HG02642 (cell line): ENCODE measurements around the gene CHN1.

Source experiments
- ATAC-seq: cut with Tn5 transposase; IDR thresholded peaks from one replicate; pipeline ENCODE4 v1.9.1; 2021; ENCODE audit warnings: mild to moderate bottlenecking; ENCODE audit not compliant: unreplicated experiment, poor library complexity

CHN1 gene

DNA sequence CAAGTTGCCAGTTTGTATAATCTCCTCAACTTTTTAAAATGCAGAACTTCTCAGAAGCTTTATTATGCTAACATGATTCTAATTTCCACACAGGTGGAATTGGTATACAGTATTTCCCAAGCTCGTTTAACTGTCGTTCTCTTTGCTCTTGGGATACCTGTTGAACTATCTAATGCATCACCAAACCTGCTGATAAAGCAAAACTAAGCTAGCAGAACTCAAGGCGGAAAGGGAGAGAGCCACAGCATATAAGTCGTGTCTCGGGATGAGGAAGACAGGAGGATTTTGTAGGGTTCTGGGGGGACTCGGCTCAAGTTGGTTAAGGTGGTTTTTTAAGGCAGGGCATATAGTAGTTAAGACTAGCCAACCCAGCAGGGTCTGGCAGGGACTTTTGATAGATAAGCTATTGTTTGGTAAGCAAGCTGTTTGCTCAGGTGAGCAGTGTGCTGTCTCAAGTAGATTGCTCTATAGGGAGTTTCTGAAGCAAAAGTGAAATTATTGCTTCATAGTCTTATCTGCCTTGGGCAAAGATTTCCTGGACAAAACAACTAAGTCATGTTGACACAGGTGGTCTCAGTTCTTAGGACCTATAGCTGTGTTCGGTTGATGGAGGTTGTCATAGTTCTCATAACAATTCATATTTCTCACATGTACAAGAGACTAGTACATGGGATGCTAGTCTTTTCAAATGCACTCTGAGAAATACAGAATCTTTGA is 212.7 kb downstream of the CHN1 start:
- no peak for ATAC-seq

DNA sequence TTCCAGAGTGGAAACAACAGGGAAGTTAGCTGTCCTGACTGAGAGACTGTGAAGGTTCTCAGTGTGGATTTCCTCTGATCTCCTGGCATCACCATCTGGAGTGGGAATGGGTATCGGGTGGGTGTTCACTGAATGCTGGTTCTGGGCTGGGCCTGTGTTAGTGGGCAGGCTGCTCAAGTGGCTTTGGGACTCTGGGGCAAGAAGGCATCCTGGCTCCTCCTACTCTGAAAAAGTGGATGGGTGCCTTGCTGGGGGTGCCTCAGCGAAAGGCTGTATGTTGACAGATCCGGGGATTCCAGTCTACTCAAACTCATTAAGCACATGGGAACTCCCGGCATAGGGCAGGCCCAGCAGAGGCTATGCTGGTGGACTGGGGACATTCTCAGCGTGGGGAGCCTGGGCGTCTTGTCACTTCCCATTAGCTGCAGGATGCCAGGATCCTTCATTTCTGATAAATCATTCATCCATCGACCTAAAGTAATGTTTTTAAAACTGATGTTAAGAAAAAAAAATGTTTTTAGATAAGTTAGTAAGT is 213.4 kb downstream of the CHN1 start:
- no peak for ATAC-seq

DNA sequence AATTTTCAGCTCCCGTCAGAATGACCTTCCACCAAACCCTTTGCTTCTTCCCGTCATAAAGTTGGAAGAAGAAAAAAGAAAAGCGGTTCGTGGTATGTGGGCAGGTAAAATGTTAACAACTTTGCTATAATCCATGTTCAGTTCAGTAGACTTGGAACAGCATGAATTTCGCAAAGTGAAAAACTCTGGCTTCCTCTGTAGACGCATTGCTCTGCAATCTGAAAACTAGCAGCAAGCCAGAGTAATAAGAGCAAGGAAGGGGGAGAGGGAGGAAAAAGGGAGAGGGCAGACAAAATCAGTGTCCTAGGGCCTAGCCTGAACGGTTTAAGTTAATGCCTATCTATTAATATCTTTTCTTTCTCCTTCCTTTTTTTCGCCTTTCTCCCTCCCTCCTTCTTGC is 214.2 kb downstream of the CHN1 start:
- no peak for ATAC-seq

DNA sequence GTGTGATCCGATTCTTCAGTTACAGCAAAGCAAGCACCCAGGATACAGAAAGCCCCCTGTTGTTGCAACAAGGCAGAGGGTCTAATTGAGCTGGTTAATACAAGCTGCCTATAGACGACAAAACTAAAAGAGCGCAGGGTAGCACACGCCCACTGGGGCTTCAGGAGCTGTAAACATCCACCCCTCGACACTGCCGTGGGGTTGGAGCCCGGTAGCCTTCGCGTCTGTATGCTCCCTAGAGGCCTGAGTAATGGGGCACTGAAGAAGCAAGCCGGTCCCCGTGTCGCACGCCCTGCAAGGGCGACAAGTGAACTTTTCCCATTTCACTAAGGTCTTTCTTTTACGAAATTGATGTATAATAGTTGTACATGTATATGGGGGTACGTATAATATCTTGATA is 216.2 kb downstream of the CHN1 start:
- ATAC-seq = no peak

DNA sequence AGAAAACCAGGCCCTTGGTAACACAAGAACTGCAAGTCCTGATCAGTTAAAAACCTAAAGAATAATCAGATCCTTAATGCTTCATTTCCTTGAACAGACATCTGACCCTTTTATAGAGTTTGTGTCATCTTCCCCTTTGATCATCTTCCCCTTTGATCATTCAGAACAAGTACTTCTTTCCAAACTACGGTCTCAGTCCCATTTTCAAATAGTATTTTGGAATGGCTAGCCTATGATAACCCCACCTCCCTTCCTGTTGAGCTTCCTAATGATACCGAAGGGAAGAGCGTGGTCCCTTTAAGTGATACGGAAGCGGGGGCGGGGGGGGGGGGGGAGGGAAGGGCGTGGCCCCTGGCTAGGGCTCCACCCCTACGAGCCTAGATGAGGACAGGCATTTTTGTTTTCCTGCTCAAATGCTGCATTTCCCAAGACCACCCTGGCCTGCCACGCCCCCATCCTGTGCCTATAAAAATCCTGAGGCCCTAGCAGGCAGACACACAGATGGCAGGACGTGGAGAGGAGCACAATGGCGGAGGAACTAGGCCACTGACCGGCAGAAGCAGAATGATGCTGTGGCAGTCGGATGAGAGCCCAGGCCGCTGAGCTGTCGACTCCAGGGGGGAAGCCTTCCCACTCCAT is 216.8 kb downstream of the CHN1 start:
- no peak for ATAC-seq

DNA sequence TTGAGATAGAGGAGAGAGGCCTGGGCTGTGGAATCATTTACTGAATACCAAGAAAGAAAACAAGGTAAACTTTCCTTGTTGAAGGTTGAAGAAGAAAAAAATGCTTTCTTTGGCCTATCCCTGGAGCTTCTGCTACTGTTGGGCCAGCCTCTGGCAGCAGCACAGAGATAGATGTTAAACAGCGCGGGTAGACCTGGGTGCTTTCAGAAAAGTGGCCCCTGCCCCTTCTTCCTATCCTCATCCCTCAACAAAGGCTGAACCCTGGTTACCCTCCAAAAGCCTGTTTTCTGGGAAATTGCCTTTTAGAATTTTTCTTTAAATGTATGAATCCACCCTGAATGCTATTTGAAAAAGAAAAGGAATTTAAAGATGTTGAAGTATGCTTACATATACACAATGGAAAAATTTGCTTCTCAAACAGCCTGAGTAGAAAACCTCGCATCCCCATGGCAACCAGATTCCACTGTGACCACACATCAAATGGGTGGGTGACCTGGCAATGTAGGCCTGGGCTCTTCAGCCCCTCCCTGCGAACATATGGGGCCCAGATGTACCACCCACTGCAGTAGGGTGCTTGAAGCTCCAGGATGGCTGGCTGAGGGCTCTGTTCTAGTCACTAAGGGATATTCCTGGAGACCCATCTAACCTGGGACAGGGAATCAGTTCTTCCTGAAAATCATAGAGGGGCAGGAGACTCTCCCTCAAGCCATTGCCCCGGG is 217.5 kb downstream of the CHN1 start:
- no peak for ATAC-seq

DNA sequence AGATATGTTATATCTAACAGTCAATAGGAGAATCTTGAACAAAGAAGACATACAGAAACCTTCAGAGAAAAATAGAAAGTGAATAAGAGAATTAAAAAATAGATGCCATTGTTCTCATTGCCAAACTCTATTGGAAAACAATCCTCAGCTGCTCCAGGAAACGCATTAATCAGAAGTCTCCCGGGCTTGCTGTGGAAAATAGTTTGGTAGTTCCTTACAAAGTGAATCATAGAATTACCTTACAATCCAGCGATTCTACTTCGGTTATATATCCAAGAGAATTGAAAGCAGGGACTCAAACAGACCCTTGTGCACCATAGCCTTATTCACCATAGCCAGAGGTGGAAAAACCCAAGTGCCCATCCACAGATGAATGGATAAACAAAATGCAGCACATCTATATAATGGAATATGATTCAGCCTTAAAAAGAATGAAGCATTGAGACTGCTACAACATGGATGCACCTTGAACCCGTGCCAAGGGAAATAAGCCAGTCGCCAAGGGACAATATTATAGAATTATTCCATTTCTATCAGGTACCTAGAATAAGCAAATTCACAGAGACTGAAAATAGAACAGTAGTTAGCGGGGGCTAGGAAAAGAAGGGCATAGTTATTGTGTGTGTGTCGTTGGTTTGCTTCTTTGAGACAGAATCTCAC is 219.0 kb downstream of the CHN1 start:
- no peak for ATAC-seq

DNA sequence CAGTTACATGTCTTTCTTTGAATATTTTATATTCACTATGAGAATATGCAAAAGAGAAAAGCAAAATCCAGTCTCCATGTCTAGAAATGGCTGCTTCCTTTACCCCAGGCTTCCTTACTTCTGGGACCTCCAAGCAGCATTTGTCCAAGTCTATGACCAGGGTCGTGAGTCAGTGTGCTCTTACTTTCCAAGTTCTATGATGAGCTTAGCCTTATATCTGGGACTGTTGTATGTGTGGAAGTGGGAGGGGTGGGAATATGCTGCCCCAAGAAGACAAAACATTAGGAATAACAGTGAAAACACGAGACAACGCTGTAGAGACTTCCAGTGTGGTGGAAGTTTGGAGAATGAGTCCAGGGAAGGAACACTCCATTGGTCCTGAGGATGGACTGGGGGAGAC is 219.7 kb downstream of the CHN1 start:
- no peak for ATAC-seq

DNA sequence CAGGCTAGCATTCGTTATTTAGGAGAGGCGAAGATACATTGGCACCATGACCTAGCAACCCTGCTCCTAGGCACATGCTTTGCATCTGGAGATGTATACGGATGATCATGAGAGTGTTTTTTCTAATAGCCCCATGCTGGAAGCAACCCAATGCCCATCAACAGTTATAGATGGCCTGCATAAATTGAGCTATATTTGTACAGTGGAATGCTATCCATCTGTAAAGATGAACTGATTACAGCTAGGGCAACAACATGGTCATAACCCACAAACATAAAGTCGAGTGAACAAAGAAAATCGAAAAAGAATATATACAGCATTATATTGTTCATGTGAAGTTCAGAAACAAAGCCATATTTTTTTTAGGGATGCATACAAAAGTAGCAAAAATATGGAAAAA is 220.3 kb downstream of the CHN1 start:
- no peak for ATAC-seq

DNA sequence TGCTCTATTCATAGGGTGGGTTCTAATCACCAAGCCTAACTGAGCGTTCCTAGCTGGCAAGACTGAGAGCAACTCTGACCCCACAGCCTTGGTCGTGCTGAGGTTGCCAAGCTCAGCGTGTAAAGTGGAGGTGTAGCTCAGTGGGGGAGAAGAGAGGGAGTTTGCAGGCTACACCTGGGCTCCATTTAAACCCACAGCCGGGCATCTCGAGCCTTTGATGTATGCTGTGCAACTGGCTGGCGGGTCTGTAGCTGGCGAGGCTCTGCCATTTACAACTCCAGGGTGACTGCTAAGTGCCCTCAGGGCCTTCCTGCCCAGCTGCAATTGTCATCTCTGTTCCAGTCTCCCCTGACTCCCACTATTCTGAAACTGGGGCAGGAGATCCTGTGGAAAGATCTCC is 220.9 kb downstream of the CHN1 start:
- ATAC-seq = no peak

DNA sequence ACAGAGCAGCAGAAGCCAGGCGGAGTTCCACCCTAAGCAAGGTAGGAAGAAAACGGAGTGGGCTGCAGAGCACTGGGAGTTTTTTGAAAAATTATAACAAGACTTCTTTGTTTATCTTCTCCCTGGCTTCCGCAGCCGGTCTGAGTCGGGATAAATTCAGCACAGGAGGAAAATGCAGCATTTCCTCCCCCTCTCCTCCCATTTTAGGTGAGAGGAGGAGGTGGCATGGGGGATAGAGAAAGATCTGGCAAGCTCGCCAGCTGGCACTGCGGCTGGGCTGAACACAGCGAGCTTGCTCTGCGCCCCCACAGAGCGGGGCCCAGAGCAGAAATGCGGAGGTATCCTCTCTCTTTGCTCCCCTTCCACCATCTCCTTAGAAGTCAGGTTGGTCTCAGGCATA is 223.2 kb downstream of the CHN1 start:
- ATAC-seq = no peak

DNA sequence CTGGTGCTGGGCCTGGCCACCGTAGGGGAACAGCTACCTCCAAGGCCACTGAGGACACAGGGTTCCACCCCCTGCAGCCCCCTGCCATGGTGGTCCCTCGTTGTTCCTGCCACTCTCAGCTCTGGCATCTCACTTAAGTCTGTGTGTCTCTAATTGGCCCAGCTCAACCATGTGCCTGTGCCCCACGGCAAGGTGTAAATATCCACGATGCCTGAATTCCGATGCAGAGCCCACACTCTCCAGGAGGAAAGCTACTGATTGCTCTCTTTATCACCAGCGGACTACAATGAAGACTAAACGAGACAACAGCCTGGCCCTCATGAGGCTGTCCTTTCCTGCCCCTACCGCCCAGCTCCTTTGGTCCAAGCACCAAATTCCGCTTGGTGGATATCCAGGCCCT is 223.9 kb downstream of the CHN1 start:
- no peak for ATAC-seq

DNA sequence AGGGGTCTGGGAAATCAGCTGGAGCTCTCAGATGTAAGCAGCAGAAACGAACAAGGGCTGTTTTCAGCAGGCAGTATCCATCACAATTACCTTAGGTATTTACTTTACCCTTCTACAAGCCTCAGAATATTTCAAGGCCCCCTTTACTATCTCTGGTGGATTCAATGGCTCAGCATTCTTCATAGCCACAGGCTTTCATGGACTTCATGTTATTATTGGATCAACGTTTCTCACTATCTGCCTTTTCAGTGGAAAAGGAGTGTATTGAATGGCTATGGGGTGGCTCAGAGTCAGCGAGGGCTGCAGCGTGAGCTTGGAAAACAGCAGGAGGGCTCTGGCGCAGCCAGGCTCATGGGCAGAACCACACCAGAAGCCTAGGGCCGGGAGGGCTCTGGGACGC is 224.3 kb downstream of the CHN1 start:
- no peak for ATAC-seq

DNA sequence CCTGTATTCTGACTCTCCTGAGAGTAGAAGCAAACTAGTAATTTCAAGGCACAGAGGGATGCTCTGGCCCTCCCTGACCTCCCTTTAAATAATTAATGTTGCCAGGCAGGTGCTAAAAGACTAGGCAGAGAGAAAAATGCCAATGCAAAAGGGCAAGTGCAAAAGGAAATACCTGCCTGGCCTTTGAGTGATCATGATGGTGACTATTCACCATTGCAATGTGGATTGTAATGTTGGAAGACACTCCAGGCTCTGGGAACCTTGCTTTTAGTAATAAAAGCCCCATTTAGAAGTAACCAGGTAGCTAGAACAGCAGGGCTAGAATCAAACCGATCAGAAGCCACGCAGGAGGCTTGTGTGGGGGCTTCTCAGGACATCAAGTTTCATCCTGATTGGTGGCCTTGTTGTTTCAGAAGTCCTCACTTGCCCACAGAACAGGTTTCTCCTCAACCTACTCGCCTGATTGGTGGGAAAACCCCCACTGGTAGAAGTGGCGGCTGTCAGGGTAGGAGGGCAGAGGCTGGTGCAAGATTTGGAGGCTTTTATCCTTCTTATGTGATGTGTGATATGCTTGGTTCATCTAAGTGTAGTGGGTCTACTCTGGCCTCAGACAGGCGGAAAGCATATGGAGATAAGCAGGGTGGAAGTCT is 224.9 kb downstream of the CHN1 start:
- ATAC-seq = no peak

DNA sequence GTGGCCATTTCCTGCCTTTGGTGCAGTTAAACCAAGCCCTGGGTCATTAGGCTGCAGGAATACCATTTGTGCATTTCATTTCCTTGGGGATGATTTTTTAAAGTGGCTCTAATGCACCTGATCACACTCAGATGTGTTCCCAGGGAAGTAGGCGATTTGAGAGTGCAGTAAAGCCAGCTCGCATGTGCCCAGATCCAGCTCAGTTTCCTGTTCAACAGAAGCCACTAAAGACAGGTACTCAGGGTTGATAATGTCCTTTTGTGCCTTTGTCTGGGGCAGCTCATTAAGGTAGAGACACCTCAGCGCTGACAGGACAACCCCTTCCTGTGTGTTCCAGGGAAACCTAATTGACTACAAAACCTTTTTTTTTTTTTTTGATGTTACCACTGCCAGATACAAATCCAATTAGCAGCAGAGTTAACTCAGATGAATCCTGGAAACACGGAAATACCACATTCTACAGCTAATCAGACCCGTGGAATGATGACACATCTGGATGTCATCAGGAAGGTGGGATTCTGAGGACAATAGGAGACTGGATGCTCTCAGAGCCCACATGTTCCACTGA is 225.7 kb downstream of the CHN1 start:
- no peak for ATAC-seq

DNA sequence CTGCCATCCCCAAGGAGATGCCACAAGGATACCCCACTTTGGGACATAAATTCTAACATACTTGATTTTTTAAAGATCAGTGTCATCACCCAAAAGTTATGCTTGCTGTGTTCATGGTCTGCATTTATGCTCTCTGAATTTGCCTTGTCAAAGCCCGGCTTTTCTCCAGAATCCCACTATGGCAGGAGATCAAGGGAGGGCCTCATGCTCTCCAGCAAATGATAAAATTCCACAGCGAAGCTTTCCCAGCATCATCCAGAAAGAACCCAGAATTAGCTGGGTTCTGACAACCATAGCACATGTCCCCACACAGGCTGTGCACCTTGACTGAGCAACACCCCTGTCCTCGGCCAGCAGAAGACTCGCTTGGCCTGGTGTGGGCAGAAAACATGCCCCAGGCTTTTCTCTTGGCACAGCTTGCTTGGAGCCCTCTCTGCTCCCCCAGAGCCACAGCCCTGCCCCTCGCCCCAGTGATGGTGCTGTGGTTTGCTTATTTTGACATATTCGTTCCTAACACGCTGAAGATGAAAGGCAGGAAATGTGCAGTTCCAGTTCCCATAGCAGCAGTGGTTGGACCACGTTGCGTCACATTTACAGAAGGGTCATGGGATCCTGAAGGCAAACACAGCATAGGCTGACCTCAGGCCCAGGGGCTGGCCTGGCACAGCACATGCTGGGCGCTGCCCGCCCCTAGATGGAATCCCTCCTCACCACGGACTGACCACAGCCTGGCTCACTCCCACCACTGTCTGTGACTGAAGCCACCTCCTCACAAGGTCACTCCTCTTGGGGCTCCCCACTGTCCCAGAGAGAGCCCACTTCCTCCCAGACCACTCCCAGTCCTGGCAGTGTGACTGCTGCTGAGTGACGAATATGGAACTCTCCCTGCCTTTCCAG is 226.8 kb downstream of the CHN1 start:
- no peak for ATAC-seq

DNA sequence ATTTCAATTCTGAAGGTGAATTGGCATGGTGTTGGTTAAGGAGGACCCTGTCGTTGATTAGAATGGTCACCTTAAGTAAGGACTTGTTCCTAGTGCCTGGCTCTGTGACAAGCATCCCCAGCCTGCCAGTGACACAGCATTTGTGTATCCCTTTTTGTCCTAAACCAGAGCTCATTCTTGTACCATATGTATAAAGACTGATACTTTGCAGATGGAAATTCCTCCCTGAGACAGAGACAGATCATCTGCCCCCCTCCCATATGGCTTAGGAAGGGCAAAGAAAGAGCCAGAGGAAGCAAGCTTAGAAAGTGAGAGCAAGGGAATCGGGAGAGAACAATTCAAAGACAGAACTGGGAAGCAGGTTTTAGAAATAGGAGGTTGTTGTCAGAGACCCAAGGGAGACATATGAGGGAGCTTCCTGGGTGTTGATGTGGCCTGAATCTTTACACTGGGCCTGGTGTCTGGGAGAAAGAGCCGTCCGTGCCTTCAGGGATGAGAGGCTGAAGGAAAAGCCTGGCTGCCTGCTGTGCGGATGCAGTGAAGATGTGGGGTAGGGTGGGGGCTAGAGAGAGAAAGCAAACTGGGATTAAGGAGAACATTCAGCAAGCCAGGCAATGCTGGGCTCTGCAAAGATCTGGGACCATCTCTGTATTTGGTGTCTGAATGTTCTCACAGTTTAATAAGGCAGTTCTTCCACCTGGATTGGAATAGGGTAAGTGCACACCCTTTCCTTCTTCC is 227.7 kb downstream of the CHN1 start:
- ATAC-seq = no peak

DNA sequence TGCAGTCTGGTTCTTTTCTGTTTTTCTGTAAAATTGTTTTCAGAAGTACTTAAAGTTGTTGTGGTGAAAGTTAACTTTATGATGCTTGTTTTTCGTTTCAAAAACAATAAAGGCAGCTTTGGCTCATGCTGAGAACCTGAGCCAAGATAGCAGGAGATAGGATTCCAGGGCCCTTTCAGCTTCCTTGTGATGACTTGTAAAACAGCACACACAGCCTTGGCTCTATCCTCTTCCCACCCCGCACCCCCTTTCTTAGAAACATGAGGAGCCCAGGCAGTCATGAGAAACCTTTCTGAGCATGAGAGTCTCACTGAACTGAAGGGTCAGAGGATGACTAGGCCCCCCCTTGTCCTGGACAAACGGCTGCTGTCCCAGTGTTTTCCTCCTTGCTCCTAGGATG is 228.5 kb downstream of the CHN1 start:
- no peak for ATAC-seq
